HG02884 (cell line): ENCODE results near the gene CCDC102B.
"Not testable (repeated sequence)": the region's sequence is repeated elsewhere in the genome, so short reads cannot be mapped to it uniquely, and the experiment has no call there.

Source experiments
- ATAC-seq: cut with Tn5 transposase; IDR thresholded peaks from one replicate; pipeline ENCODE4 v1.9.1; 2021; ENCODE audit warnings: mild to moderate bottlenecking, moderate library complexity; ENCODE audit not compliant: unreplicated experiment

Gene CCDC102B

DNA sequence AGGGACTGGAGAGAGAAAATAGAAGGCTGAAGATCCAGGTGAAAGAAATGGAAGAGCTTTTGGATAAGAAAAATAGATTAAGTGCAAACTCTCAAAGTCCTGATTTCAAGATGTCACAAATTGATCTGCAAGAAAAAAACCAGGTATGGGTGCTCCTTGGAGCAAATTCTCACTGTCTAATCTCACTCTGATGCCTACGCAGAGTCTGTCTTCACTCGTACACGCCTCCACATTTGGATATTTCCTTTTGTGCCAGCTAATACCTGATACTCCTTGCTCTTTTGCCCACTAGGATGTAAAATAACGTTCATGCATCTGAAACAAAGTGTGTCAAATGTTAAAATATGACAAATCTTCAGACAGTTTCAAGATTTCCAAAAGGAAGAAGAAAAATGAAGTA is 99.4 kb downstream of the CCDC102B start:
- no peak for ATAC-seq

DNA sequence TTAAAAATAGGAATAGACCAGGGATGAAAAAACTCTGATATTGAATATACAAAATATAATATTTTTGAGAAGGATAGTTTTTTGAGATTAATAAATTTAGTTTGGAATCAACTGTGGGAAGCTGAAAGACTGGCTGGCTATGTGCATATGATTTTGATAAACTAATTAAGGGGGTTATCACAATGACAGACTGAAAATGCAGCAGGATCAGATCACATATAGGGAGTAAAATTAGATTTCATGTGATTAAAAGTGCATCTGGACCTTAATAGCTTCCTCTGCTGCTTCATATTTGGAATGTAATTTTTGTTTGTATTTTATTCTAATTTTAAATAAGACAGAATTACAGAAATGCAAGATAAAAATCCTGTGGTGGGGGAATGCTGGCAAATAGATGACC is 111.7 kb downstream of the CCDC102B start:
- ATAC-seq = no peak

DNA sequence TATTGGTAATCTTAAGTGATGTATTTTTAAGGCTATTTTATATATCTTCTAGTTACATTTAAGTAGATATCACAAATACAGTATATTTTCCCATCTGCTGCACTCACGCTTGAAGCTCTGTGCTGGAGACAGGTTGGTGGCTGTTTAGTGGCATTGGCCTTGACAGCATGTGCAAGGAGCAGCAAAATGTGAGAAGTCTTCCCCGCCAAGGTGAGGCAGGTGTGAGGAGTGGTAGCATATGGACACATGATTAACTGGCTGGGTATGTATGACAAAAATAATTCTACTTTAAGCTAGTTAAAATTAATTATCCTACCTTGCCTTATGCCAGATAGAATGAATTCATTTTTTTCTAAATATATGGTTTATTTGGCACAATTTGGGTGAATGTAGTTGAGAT is 117.2 kb downstream of the CCDC102B start:
- no peak for ATAC-seq

- ATAC-seq = no peak
Measured at GRCh38 chr18:68916734-68917133, 118.9 kb downstream of the CCDC102B start.

DNA sequence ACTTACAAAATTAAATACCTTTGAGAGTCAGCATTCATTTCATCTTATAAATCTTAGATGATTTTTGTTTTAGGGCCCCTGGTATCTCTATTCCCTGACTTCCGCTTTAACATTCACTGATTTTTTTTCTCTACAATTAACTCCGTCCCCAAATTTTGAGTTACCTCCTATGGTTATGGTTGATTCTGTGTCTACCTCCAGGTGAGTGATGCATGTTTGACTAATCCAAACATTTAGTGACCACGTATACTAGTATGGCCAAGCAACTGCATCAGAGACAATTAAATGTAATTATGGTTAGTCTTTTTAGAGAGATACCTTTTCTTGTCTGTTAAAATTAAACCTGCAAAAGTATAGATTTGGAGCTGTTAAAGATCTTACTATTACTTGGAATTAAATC is 120.3 kb downstream of the CCDC102B start:
- ATAC-seq = no peak

DNA sequence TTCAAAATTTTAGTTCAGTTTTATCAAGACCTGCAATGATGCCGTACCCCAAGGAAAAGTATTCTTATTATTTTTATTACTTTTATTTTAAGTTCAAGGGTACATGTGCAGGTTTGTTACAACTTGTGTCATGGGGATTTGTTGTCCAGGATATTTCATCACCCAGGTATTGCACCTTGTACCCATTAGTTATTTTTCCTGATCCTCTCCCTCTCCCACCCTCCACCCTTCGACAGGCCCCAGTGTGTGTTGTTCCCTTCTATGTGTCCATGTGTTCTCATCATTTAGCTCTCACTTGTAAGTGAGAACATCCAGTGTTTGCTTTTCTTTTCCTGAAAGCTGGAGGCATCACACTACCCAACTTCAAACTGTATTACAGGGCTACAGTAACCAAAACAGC is 122.0 kb downstream of the CCDC102B start:
- no peak for ATAC-seq

GRCh38 chr18:68922392-68922791 is 124.5 kb downstream of the CCDC102B start:
- no peak for ATAC-seq

DNA sequence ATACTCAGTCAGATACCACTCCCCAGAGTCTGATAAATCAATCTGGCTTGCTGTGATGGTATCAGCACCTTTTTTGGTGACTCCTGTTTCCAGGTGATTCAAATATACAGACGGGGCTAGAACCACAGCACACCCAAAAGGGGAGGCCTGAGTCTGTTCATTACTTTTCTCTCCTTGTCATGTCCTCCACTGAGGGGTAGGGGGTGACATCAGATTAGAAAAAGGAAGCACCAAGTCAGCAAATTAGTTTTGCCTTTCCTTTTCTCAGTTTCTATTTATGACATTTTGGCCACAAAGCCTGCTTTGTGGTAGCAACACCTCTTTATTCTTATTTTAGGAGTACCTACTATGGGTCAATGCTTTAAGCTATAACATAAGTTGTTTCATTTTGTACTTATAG is 127.4 kb downstream of the CCDC102B start:
- peak; percentile 91 for ATAC-seq

GRCh38 chr18:68928762-68929675 is 131.1 kb downstream of the CCDC102B start:
- ATAC-seq = no peak

DNA sequence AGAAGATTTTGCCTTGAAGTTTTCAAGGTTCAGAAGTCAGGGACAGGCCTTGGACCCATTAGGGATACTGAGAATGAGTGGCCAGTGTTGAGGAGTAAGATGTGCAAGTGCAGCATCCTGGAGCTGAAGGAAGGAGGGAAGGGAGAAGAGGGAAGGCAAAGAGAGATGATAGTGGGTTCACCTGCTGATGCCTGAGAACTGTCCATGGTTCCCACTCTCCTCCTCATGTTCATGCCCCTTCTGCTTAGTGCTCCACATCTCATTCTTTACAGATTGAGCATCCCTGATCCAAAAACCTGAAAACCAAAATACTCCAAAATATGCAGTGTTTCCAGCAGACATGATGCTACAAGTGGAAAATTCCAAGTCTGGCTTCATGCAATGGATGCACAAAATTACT is 137.8 kb downstream of the CCDC102B start:
- ATAC-seq = no peak

DNA sequence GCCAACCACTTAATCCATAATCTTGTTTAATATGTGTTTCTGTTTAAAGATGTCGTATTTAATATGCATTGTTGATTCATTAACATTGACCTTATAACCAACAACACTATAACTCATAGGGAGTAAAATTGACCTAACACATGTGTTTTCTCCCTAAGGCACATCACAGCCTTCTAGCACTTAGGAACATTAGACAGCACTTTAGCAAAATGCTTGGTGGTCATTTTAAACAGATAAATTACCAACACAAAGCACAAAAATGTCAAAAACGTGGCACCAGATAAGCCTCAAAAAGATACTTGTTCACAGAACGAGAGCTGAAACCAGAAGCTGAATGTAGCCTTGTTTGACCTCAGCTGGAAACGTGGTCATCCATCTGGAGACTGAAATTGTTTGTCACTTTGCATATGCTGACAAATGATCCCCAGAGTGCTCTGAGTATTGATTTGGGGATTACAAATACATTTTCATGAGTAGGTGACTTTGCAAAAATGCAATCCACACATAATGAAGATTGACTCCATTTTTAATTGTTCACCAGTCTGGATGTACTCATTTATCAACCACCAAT is 139.2 kb downstream of the CCDC102B start:
- no peak for ATAC-seq

- no peak for ATAC-seq
Measured at GRCh38 chr18:68940039-68940438, 142.2 kb downstream of the CCDC102B start.

DNA sequence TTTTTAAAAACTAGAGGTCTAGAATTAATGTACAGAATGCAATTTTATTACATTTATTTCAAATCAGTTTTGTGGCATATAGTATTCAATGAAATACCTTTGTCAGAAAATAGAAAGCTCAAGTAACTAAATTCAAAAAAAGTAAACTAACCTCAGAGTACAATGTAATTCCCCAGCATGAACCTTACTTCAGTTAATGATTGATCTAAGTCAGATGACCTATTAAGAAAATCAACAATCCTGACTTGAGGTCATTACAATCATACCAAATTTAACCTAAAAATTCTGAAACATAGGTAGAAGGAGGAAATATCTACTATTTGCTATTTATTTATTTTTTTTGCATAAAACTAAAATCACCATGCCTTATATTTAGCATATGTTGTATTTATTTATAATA is 142.9 kb downstream of the CCDC102B start:
- no peak for ATAC-seq

DNA sequence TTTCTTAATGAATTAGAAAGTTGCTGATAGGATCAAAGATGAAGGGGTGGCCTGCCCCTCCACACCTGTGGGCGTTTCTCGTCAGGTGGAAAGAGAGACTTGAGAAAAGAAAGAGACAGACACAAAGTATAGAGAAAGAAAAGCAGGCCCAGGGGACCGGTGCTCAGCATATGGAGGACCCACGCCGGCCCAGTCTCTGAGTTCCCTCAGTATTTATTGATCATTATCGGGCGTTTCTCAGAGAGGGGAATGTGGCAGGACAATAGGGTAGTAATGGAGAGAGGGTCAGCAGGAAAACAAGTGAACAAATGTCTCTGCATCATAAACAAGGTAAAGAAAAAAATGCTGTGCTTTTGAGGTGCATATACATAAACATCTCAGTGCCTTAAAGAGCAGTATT is 144.3 kb downstream of the CCDC102B start:
- no peak for ATAC-seq

- ATAC-seq = not testable (repeated sequence)
Measured at GRCh38 chr18:68943861-68944260, 146.0 kb downstream of the CCDC102B start.

- ATAC-seq = no peak
Measured at GRCh38 chr18:68944330-68944729, 146.4 kb downstream of the CCDC102B start.

DNA sequence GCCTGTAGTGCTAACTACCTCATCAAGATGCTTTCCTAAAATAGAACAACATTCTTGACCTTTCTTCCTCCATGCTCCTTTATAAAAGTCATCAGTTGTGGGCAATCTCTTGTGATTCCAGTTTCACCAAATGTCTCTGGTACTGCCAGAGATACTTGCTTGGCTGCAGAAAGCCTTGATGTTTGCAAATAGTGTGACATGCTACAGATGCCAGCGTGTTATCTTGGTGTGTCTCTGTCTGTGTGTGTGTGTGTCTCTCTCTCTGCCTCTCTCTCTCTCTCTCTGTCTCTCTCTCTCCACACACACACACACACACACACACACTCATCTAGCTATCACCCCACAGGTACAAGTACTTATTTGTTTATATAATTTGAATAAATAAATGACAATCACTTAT is 146.9 kb downstream of the CCDC102B start:
- ATAC-seq = no peak

DNA sequence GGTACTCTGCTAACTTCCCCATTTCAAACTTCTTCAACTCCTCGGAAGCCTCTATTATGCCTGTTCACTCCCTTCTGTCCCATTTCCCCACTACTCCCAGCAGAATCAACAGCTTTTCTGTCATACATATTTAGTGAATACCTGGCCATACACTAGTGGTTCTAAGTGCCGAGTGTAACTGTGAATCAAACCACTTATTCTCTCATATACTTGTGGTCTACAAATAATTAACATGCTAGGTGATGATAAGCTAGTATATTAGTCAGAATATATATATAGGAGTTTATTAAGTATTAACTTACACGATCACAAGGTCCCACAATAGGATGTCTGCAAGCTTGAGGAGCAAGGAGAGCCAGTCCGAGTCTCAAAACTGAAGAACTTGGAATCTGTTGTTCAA is 150.7 kb downstream of the CCDC102B start:
- no peak for ATAC-seq

DNA sequence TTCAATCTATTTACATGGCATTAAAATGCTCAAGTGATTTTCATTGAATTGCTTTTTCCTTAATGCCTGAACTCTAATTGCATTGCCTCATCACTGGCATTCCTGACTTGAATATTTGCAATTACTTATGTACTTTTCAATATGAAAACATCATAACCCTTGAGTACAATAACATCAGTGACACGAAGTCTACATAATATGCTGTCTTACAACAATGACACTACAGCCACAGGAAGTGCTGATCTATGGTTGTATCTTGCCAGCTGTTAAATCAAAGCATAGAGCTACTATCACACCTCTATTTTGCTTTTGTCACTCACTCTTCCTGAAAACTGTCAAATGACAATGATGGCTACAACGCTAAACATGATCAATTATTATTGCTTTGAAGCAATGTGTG is 156.9 kb downstream of the CCDC102B start:
- ATAC-seq = no peak

DNA sequence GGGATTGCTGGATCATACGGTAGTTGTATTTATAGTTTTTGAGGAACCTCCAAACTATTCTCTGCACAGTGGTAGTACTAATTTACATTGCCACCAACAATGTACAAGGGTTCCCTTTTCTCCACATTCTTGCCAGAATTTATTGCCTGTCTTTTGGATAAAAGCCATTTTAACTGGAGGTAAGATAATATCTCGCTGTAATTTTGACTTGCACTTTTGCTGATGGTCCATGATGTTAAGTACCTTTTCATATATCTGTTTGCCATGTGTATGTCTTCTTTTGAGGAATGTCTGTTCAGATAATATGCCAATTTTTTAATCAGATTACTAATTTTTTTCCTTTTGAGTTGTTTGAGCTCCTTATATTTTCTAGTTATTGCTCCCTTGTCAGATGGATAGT is 158.8 kb downstream of the CCDC102B start:
- ATAC-seq = no peak

DNA sequence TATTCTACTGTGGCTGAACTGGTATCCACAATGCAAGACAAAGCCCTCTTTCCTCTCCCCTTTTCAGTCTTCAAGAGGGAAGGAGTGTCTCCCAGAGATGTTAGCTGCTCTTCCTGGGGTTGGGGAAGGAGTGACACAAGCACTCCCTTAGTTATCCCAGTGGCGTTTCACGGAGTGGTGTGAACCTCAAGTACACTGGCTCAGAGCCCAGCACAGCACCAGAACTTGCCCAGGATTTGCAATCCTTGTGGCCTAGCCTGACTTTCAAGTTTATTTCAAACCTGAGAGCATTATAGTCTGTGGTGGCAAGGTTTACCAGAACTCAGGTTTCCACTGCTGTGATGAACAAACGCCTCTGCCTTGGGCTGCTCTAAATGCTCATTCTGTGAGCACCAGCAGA is 162.5 kb downstream of the CCDC102B start:
- no peak for ATAC-seq

GRCh38 chr18:68962623-68963022 is 164.7 kb downstream of the CCDC102B start:
- ATAC-seq = no peak

- no peak for ATAC-seq
Measured at GRCh38 chr18:68965817-68966216, 167.9 kb downstream of the CCDC102B start.
